Endometrium (tissue), 2 donors: ENCODE results near the gene ANGPT4.
"Not testable (repeated sequence)": the region's sequence is repeated elsewhere in the genome, so short reads cannot be mapped to it uniquely, and the experiment has no call there.

Experiments used
- FAIRE-seq: peaks from 2 replicates; lab custom pipeline; 2012; peaks lifted over from hg19 to GRCh38; lab: Jason Lieb, UNC
- donor health status: control.
- donor health status: control.

The ANGPT4 gene

DNA sequence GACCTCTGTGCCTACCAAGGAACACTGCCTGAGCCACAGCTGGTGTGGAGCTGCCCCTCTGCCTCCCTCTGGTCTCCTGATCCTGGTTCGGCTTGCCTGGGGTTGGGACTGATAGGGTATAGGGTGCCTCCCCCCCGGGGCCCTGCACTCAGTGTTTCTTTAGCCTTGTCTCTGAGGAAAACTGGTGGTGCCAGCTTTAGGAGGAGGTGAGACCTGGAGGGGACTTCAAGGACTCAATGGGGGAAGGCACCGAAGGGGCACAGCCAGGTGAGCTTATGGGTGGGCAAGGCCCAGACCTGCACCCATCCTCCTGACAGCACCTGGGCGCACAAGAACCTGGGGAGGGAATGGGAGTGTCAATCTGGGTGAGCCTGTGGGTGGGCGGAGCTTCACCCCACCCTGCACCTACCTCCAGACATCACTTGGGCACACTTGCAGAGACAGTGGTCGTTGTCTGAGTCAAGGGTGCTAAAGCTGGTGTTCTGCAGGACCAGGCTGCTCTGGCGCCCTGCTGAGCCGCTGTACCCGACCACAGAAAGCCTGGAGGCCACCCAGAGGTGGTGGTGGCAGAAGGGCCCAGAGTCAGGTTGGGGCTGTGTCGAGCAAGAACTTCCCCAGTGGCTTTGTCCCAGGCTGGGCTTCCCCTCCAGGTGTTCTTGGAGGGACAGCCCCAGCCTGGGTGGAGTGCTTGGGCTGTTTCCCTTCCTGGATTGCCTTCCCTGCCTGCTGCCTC lies 42.1 kb downstream of the ANGPT4 start:
- FAIRE-seq = no peak

DNA sequence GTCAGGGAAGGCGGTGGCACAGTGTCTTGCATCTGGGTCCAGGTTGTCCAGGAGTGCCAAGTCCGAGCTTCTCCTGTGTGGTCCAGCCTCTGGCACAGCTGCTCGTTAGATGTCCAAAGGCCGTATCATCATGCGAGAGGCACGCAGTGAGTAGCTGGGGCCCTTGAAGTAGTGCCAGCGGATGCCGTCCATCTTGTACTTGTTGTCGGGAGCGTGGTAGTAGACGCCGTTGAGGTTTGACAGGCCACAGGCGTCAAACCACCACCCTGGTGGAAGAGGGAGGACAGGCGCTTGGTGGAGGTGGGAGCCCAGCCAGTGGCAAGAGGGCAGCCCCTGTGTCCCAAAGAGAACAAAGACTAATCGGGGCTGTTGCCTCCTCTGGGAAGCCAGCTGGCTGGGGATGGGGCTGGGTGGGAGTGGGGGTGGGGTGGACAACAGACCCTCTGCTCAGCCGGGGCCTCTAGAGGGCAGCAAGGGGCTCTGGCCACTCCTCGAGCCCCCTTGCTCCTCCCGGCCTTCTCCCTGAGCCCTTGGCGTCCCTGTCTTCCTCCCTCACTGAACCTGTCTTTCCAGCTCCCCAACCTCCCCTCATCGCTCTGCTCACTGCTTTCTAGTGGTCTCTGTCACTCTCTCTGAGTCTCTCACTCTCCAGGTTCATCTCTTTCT lies 43.1 kb downstream of the ANGPT4 start:
- FAIRE-seq = no peak

DNA sequence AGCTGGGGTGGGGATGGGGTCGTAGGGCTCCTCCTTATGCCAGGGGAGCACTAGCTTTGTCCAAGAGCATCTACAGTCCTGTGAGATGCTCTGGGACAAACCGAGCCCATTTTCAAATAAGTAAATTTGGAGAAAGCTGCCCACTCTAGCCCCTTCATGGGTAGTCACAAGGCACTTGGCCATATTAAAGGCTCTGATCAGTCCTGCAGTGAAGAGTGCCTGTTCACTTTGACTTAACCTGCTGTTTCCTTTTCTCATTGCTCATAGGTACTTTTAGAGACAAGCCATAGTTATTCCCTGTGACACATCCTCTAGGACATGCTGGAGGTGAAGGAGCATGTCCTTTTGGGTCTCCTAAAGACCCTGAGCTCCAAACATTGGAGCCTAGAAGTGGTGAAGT lies 44.2 kb downstream of the ANGPT4 start:
- no peak for FAIRE-seq

DNA sequence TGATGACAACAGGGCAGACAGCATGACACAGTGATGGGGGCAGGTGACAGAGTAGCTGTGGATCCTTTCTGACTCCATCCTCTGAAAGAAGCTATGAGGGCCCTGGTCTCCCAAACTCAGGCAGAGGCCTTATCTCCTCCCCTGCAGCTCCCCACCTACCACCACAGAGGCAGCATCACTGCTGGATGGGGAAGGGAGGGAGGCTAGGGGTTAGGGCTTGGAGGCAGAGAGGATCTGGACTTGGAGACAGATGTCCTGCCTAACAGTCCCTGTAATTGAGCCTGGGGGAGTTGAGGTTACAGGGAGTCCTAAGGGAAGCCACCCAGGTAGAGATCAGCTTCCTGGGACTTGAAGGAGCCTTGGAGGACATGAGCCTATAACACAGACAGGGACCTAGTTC lies 44.7 kb downstream of the ANGPT4 start:
- FAIRE-seq = no peak

DNA sequence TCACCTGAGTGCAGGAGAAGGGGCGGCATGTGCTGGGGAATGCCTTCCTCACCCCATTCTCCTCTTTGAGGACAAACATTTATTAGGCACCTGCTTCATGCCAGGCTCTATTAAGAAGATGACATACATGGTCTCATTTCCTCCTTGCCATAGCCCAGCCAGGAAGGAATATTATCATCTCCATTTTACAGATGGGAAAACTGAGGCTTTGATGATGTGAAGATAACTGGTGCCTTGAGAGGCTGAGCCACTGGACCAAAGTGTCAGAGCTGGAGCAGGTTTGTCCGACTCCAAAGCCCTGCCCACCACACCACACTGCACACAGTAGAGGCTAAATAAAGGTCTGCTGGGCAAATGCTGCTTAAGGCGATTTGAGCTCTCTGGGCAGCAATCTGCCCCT lies 45.4 kb downstream of the ANGPT4 start:
- no peak for FAIRE-seq

DNA sequence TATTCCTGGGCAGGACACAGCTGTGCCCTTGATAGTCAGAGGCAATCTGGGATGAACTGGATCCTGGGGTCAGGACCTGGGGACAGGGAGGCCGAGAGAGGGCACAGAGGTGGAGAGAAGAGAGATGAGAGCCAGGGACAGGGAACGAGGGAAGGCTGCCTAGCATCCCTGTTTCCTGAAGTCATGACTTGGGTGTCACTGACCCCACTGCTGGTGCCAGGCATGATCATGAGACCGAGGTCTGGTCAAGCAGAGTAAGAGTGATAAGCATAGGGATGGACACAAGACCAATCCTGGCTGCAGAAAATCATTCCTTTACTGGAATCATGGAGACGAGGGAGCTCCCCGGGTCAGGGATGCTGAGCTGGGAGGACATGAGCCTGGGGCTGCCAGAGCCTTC lies 46.5 kb downstream of the ANGPT4 start:
- no peak for FAIRE-seq

DNA sequence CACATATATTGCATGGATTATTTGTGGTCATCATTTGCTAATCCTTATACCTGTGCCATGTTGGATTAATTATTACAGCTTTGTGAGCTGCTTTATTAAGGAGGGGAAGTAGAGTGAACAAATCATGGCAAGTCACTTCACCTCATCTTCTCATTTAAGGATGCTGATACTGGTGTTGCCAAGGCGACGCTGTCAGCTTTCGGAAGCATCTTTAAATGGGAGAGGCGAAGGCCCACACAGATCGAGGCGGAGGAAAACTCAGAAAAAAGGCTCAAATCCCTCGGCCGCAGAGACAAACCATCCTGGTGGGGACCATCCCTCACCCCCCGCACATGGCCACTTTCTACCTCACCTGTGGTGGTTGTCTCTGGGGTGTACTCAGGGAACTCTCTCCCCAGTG lies 47.9 kb downstream of the ANGPT4 start:
- no peak for FAIRE-seq

DNA sequence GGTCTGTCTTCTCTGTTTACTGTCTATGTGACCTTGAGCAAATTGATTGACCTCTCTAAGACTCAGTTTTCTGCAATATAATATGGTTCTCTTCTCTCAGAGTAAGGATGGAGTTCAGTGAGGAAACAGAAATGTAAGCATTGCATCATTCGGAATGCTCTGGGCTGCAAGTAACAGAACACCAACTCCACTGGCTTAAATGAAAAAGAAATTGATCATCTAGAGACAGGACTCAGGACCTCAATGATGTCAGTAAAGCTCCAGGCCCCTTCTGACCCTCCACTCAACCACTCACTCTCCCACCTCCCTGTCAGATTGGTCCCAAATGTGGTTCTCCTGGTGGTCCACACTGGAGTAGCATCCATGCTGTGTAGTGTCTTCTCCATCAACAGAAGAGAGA lies 50.7 kb downstream of the ANGPT4 start:
- no peak for FAIRE-seq

DNA sequence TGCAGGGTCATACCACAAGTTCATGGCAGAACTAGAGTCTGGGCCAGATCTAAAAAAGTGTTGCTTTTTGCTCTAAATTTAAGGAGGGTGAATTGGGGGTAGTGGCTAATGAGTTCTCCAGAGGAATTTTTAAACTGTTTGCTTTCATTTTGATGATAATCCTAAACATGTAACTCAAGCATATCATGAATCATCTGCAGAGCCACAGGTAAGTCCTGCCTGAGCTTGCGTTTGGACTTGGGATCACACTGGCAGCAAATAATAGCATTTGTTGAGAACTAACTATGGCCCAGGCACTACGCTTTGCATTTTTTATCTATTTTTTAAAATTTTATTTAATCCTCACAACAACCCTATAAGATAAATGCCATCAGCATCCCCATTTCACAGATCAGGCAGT lies 55.2 kb downstream of the ANGPT4 start:
- FAIRE-seq = no peak

DNA sequence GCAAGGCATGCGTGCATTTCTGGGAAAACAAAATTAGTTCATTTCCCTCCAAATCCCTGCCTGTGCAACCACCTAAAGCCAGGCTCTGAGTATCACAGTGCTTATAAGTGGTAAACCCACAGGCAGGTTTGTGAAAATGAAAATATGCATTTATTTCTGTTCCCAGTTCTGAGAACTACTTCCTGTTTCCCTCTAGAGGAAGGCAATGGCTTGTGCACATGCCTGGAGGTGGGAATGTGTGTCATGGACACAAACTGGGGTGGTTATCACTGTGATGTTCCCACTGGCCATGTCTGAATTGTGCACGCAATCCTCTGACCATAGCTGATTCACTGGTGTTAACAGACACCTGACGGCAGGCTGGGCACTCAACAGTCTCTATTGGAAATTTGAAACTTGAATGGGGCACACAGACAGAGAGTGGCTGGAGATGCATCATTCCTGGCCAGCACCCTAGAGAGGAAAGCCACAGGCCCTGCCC lies 56.3 kb downstream of the ANGPT4 start:
- no peak for FAIRE-seq

DNA sequence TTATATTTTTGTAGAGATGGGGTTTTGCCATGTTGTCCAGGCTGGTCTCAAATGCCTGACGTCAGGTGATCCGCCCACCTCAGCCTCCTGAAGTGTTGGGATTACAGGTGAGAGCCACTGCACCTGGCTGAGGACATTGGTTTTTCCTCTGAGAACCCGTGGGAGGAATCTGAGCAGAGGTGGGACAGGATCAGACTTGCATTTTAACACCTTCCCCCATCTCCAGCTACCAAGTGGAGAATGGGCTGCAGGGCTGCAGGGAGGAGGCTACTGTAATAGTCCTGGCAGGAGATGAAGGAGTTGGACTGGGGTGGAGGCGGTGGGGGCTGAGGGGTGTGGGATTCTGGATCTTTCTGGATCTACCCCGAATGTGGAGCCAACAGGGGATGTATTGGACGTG lies 58.1 kb downstream of the ANGPT4 start:
- FAIRE-seq = no peak

DNA sequence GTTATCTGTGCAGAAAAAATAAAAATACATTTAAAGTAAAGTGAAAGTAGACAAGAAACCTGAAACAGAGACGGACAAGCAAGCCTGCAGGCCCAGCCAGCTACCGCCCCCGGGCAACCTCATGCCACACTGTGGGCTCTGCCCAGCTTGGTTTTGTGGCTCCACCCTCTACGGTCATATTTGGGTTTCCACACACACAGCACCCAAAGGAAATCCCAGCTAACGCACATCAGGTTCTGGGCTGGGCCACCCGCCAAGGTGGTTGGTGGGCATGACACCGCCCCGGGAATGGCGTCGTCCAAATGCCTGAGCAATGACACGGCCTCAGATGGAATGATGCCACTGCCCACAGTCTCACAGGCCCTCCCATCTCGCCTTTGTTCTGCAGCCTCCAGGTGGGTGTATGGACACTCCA lies 59.8 kb downstream of the ANGPT4 start:
- no peak for FAIRE-seq

DNA sequence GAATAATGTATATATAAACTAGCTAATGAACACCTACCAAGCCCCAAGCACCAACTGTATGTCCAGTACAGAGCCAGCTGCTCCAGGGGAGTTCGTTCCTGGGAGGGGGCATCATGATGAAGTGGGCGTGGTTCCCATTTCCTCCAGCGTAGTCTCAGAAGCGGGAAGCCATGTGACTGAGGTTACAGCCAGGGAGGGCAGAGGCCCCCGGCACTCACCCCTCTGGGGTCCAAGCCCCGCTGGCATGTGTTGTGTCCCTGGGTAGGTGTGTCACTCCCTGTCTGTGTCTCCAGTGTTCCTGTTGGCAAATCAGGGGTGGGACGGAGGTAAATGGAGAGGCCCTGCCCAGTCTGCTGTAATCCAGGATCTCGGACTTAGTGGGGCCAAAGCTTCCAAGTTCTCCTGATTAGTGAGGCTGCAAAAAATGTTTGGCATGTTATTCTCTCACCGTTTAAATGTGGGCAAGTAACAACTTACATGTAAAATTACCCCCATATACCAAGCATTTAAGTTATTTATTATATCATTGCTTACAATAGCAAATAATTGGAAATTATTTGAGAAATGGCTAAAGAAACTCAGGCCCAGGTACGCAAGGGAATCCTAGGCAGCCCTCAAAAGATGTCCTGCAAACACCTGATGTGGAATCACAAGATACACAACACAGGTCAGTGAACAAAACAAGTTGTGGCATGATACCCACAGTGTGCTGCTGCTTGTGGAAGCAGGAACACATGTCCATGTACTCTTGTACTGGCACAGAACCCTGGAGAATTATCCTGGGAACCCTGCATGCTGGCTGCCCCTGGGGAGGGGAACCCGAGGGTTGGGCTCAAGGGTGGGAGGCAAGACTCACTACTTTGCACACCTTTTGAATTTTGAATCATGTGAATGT lies 60.4 kb downstream of the ANGPT4 start:
- no peak for FAIRE-seq

DNA sequence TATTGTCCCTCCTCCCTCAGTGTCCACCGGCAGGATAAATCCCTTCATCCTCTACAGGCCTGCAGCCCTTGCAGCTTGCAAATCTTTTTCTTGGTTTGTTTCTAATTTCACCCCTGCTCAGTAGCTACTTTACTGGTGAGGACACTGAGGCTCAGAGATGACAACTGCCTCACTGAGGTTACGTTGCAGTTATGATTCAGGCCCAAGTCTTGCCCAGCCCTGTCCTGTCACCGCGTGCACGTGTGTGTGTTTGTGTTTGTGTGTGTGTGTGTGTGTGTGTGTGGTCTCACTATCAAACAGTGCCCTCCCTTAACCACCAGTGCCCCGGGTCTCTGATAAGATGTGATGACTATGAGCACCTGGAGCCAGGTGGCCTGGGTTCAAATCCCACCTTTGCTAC lies 61.5 kb downstream of the ANGPT4 start:
- FAIRE-seq = no peak

DNA sequence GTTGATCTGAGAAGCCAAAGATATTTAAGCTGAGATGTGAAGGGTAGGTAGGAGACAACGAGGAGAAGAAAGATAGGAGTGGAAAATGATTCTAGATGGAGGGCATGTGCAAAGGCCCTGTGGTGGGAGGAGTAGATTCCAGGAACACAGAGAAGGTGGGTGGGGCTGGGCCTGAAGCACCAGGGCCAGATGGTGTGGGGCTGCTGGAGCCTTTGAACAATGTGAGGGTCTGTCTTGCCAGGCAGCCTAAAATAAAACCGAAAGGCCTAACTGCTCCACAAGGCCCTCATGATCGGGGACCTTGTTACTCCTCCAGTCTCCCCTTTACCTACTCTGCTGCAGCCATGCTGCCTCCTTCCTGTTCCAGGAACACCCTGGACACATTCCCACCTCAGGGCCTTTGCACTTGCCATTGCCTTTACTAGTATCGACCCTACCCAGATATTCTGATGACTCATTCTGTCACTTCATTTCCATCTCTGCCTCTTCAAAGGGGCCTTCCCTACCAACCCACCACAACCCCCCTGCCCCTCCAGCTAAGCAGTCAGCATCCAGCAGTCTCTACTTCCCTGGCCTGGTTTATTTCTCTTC lies 62.6 kb downstream of the ANGPT4 start:
- FAIRE-seq = no peak

DNA sequence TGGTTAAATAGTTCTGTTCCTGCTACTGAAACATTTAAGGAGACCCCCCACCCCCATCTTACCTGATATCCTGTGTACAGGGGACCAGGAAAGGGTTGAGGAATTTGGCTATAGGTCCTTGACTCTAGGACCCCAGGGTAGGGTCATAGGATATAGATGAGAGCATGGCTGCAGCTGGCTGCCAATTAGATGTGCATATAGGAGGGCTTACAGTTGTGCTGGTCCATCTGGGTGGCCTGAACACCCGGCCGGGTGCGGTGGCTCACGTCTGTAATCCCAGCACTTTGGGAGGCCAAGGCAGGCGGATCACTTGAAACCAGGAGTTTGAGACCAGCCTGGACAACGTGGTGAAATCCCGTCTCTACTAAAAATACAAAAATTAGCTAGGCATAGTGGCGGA lies 67.4 kb downstream of the ANGPT4 start:
- not testable (repeated sequence) for FAIRE-seq

DNA sequence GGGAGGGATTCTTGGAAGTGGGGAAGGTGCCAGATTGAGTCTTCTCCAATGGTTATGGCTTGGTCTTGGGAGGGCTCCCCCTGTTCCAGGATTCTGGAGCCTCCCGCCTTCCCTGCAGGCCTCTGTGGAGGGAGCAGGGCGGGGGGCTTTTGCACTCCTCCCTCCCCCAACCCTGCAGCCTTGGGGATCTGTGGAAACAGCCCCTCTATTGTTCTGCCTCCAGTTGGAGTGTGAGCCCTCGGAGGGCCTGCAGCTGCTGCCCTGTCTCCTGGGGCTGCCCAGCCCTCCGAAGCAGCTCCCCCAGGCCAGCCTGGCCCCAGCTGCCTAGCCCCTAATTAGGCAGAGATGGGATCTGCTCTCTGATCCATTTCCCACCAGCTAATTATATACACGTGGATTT lies 67.9 kb downstream of the ANGPT4 start:
- no peak for FAIRE-seq

DNA sequence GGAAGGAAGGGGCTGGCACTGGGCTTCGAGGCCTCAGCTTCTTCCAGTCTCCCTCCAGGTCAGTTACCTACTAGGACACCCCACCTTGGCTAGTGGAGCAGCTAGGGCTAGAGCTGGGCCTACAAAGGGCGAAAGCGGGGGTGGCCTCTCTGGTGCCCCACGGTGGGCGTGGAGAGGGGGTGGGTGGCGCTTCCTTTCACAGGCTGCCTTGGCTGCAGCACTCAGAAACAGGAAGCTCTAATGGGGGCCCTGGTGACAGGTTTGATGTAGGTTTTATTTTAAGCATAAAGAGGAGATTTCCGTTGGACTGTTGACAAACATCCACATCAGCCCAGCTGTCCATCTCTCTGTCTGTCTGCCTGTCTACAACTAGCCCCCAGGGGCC lies 69.2 kb downstream of the ANGPT4 start:
- no peak for FAIRE-seq

DNA sequence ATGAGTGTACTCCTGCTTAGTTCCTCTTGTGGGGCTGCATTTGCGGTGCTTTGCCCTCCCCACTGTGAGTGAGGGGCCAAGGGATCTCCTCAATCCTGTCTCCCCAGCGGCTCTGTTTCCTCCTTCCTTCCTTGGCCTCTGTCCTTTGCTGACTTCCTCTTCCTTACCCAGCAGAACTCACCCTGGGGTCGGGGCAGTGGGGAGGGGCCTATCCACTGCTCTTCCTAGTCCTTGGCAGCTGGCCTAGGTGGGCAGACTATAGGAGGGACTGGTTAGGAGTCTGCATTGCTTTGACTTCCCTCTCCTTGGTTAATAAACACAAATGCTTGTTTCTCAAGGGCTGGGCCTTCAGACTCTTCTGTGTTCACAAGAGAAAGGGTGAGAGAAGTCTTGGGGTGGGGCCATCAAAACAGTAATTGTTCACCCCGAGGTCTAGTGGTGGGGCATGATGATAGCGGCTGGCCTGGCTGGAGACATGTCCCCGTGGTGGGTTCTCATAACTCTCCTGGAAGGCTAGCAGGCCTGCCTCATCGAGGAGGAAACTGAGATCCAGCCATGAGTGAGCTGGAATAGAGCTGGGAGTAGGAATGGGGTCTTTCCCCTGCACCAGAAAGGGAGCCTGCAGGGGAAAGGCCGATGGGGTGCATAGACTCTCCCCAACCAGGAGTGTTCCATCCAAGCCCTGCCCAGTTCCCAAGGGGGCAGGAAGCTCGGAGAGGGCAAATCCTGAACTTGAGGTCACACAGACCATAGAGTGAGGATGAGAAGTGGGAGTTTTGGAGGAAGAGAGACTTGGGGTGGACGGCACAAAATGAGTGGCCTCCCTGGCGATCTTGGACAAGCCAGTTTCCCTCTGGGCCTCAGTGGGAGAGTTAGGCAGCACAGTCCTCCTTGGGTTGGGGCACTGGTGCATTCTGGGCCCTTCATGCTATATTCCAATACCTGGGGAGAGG lies 69.9 kb downstream of the ANGPT4 start:
- no peak for FAIRE-seq

DNA sequence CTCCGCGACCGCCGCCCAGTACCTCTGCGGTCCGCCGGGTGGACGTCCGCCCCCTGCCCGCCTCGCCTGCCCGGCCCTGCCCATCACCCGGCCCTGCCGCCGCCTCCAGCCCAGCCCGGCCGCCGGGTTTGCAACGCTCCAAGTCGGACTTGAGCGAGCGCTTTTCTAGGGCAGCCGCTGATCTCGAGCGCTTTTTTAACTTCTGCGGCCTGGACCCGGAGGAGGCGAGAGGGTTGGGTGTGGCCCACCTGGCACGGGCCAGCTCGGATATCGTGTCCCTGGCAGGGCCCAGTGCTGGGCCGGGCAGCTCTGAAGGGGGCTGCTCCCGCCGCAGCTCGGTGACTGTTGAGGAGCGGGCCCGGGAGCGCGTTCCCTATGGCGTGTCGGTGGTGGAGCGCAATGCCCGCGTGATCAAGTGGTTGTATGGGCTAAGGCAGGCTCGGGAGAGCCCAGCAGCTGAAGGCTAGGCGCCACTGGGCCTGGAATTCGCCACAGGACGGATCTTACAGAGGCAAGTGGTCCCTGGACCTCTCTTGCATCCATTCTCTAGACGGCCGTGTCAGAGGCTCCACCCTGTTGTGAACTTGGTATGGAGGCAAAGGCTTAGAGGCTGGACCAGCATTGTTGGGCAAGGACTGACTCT lies 70.8 kb downstream of the ANGPT4 start:
- no peak for FAIRE-seq
